Psoas muscle (tissue), 8 donors: ENCODE results near the gene MMP11. TPM values are rescaled to one million over a fixed set of nuclear protein-coding genes. Genes with fewer than 3 reads are reported as not detected.

Experiments
- ATAC-seq, 4 donors: fragments of 200-7000 bp; cut with Tn5 transposase; one replicate each; pipeline ENCODE4 v1.9.1; 2020; ENCODE audit warnings: moderate library complexity in 3 of 4, mild to moderate bottlenecking in 2 of 4
- DNase-seq, 2 donors: peaks; one replicate each; pipeline ENCODE4 v3.0.0-alpha.2; 2020
- H3K27ac ChIP-seq: fragments of 200-600 bp; one replicate; pipeline ENCODE4 v1.8.0; 2022
- H3K27me3 ChIP-seq, 3 donors: fragments of 200-600 bp in 1 of 3; one replicate each; pipeline versions ENCODE4 v1.6.1 to v1.8.0; 2013 to 2022; ENCODE audit warnings: low read length in 2 of 3, mild to moderate bottlenecking in 2 of 3, moderate library complexity in 1 of 3; ENCODE audit not compliant: insufficient read depth in 3 of 3
- H3K36me3 ChIP-seq, 2 donors: fragments of 200-600 bp in 1 of 2; one replicate each; pipeline versions ENCODE4 v1.6.1 to v1.8.0; 2013 to 2022; ENCODE audit warnings: low read depth in 1 of 2, mild to moderate bottlenecking in 1 of 2, moderate library complexity in 1 of 2; ENCODE audit not compliant: insufficient read depth in 1 of 2
- H3K4me1 ChIP-seq: fragments of 200-600 bp; one replicate; pipeline ENCODE4 v1.8.0; 2022
- H3K4me3 ChIP-seq: fragments of 200-600 bp; one replicate; pipeline ENCODE4 v1.8.0; 2022; ENCODE audit warnings: mild to moderate bottlenecking
- H3K9me3 ChIP-seq: fragments of 200-600 bp; one replicate; pipeline ENCODE4 v1.8.0; 2022
- CTCF ChIP-seq: fragments of 200-600 bp; IDR thresholded peaks from one replicate; pipeline ENCODE4 v1.8.0; 2022; ENCODE audit warnings: antibody characterized with exemption
- WGBS, 3 donors: extraction: QIAGEN DNeasy Blood & Tissue Kit; methylation state at CpG; one replicate each; pipeline versions ENCODE4 v1.1.6 to v1.1.7; 2013; 5-methylcytosine and 5-hydroxymethylcytosine counted together
- intact Hi-C, 2 donors: fragments of 100-400 bp; cut with DNase I; formaldehyde crosslinking; loops; one replicate each; pipeline versions ENCODE4 v1.11.0 to v1.14.2; 2022
- polyA plus RNA-seq, 3 donors: library from polyadenylated mRNA; stranded (reverse); fragments of 200-250 nt; gene quantifications; one replicate each; pipeline ENCODE4 v1.2.3, GENCODE V29; 2013
- total RNA-seq, 4 donors: library from RNA; stranded (reverse); fragmentation: NEBNext Ultra II Directional in 2 of 4; extraction: Animal tissue kit (Norgen Biotek cat#: 25700) in 2 of 4; gene quantifications; one replicate each; pipeline versions ENCODE4 v1.2.1 to v1.2.4, GENCODE V29; 2021 to 2023
- donor health status: healthy with polysubstance abuse.
- donor health status: DM: no; HTN: no; CAD: no; lungs with moderate emphysema.
- donor health status: Bipolar disorder and iron deficiency.
- donor health status: healthy.
- donor health status: DM: yes; HTN: yes; CAD: no.
- donor health status: DM: no; HTN: no; CAD: no.
- donor health status: DM: no; HTN: no; CAD: no.
- donor health status: DM: yes; HTN: yes; CAD: no.

Gene MMP11
- total and polyA plus RNA-seq, 7 donors: 0.35 to 2.9 (median 1.3) TPM

DNA sequence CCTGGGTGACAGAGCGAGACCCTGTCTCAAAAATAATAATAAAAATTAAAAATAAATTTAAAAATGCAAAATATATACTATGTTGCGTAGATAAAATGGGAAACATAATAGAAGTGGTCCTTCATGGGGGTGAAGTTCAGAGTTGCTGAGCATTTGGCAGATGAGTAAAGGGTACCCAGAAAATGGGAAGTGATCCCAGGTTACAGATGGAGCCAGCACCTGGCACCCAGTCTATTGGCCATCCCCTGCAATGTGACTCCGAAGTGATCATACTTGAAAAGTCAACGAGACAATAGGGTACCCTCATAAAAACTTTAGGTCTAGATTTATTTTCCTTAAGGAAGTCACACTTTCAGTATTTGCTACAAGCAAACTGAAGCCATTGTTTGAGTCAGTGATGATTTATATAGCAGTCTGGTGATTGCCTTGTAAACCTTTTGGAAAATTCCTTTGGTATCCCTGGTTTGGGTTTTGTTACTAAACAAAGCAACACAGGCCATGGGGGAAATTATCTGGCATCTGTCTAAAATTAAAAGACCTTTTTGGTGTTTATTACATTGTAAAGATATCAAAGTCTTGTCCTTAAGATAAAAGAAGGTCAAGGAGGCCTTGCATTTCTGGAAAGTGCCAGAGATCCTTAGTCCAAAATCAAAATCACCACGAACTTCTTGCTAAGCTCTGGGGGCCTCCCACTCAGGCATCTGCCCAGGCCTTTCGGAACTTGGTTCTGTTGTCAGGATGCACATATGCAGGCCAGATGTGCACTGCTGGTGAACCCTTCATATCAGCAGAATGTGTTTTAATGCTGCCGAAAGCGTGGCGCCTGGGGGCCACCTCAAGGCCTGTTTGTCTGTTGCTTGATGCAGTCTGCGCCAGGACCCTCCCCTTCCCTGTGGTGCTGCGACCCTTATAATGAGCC, 18.4 kb downstream of the MMP11 start:
- Histone ChIP-seq H3K4me1 (peaks cover 26% of the 10 kb centered on the region), H3K36me3 (peaks cover 2 to 48% of the 10 kb centered on the region in 2 donors), H3K4me3 (no peak overlapping the region), H3K27ac (no peak overlapping the region), H3K27me3 (no peaks in the 10 kb centered on the region), H3K9me3 (no peaks in the 10 kb centered on the region)
- ATAC-seq (no peak), DNase-seq (no peak)
- intact Hi-C loops: no loop called here
- no peak for TF ChIP-seq CTCF
- 57 to 67% (median 66%) methylated on average over 11 of the region's 11 CpGs for WGBS, 3 donors

GRCh38 chr22:23791738-23792645, 19.3 kb downstream of the MMP11 start:
- DNase-seq: no peak

DNA sequence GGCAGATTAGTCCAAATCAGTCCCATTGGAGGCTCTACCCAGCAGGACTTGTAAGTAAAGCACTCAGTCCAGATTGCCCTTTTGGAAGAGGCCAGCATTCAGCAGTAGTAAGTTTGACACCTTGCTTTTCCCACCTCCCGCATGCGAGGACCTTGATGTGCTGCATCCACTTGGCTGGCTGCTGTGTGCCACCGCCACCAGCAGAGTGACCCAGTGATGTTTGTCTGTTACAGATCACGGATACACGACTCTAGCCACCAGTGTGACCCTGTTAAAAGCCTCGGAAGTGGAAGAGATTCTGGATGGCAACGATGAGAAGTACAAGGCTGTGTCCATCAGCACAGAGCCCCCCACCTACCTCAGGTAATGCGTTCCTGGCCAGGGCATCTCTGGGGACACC, 20.7 kb downstream of the MMP11 start:
- 86% methylated on average over 8 of the region's 8 CpGs for WGBS, 3 donors

More at GRCh38 chr22:23791738-23792645, 19.3 kb downstream of the MMP11 start:
- Histone ChIP-seq H3K4me3 (no peak overlapping the region), H3K4me1 (peaks cover 21% of the 10 kb centered on the region), H3K27me3 (no peaks in the 10 kb centered on the region), H3K36me3 (peaks cover 2 to 55% of the 10 kb centered on the region in 2 donors), H3K27ac (no peak overlapping the region), H3K9me3 (no peaks in the 10 kb centered on the region)
- intact Hi-C loops: no loop called here
- no peak for TF ChIP-seq CTCF
- WGBS, 3 donors: 82 to 83% (median 83%) methylated on average over 25 of the region's 25 CpGs
- ATAC-seq: peak in 1 of 4 donors; percentile 9

GRCh38 chr22:23796461-23796860, 23.8 kb downstream of the MMP11 start:
- Histone ChIP-seq H3K27me3 (no peaks in the 10 kb centered on the region), H3K27ac (no peak overlapping the region), H3K9me3 (no peaks in the 10 kb centered on the region), H3K4me3 (no peak overlapping the region), H3K4me1 (no peaks in the 10 kb centered on the region), H3K36me3 (peaks cover 2 to 92% of the 10 kb centered on the region in 2 donors)
- ATAC-seq: no peak
- DNase-seq: no peak
- intact Hi-C loops: no loop called here
- WGBS, 3 donors: 36 to 51% (median 46%) methylated on average over 5 of the region's 5 CpGs
- no peak for TF ChIP-seq CTCF

More for the DNA sequence above, 20.7 kb downstream of the MMP11 start:
- no peak for ATAC-seq
- intact Hi-C loops: no loop called here
- Histone ChIP-seq H3K4me3 (no peak overlapping the region), H3K27me3 (no peaks in the 10 kb centered on the region), H3K9me3 (no peaks in the 10 kb centered on the region), H3K36me3 (peaks cover 2 to 62% of the 10 kb centered on the region in 2 donors), H3K27ac (no peak overlapping the region), H3K4me1 (peaks cover 15% of the 10 kb centered on the region)
- no peak for DNase-seq
- TF ChIP-seq CTCF: no peak
